Endothelial cell (in vitro differentiated cells): ENCODE results near the gene UBL4A. TPM values are rescaled to one million over a fixed set of nuclear protein-coding genes. Genes with fewer than 3 reads are reported as not detected.

Experiments used
- DNase-seq: peaks from one replicate; pipeline ENCODE4 v3.0.0; 2021; ENCODE audit warnings: low spot score
- H3K27ac Mint-ChIP-seq: one replicate; pipeline ENCODE4 v1.8.0; 2021; ENCODE audit warnings: mixed read lengths, inconsistent platforms; ENCODE audit not compliant: unreplicated experiment
- H3K27me3 Mint-ChIP-seq: one replicate; pipeline ENCODE4 v1.8.0; 2021; ENCODE audit warnings: mild to moderate bottlenecking, moderate library complexity, mixed read lengths, inconsistent platforms; ENCODE audit not compliant: unreplicated experiment
- H3K36me3 Mint-ChIP-seq: one replicate; pipeline ENCODE4 v1.8.0; 2021; ENCODE audit warnings: mild to moderate bottlenecking, low read depth, mixed read lengths, inconsistent platforms; ENCODE audit not compliant: unreplicated experiment
- H3K4me1 Mint-ChIP-seq: one replicate; pipeline ENCODE4 v1.8.0; 2021; ENCODE audit warnings: mild to moderate bottlenecking, mixed read lengths, inconsistent platforms; ENCODE audit not compliant: unreplicated experiment
- H3K4me3 Mint-ChIP-seq: one replicate; pipeline ENCODE4 v1.8.0; 2021; ENCODE audit warnings: mild to moderate bottlenecking, mixed read lengths, inconsistent platforms; ENCODE audit not compliant: unreplicated experiment
- H3K9me3 Mint-ChIP-seq: one replicate; pipeline ENCODE4 v1.8.0; 2021; ENCODE audit warnings: mixed read lengths, inconsistent platforms; ENCODE audit not compliant: unreplicated experiment
- CTCF ChIP-seq: fragments of 200-600 bp; sonication (generic); IDR thresholded peaks from one replicate; pipeline ENCODE4 v1.5.0; 2021; ENCODE audit warnings: antibody characterized with exemption; ENCODE audit not compliant: unreplicated experiment
- total RNA-seq: library from RNA; stranded (reverse); fragmentation: NEBNext Ultra II Directional; extraction: Animal tissue kit (Norgen Biotek cat#: 25700); gene quantifications from one replicate; pipeline ENCODE4 v1.2.1, GENCODE V29; 2021; ENCODE audit not compliant: unreplicated experiment

Gene UBL4A
- total RNA-seq, 1 donor from 2014 or later, result 16.8 TPM

DNA sequence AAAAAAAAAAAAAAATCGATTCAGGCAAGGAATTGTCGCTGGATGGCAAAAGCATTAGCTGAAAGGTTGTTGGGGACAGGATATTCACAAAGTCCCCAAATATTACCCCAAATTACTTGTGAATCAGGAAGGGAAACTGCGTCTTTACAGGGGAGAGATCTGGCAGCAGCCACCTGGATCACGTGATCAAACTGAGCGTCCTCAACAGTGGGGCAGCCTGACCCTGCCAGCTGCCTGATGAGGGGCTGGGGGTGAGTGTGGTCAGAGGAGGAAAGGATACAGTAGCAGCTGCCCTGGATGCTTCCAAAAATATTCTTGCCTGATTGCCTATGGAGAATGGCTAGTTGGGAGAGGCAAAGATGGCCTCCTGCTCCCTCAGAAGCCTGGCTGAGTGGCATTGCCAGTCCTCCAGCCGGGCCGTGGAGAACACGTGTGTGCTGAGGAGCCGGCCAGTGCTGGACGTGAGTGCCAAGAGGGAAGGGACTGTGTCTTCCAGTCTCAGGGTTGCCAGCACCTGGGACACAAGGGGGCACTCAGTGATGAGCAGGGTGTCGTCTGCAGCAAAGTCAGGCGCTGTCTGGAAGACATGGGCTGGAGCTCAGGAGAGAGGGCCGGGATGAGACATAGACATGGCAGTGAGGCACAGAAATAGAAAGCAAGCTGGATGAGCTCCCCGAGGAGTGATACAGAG is 4.4 kb downstream of the UBL4A start:
- no peak for DNase-seq
- Mint-ChIP-seq H3K9me3 (no peaks in the 10 kb centered on the region), H3K27ac (no peak overlapping the region), H3K36me3 (no peaks in the 10 kb centered on the region), H3K27me3 (no peaks in the 10 kb centered on the region), H3K4me3 (no peak overlapping the region), H3K4me1 (peaks cover 5% of the 10 kb centered on the region)
- no peak for TF ChIP-seq CTCF

DNA sequence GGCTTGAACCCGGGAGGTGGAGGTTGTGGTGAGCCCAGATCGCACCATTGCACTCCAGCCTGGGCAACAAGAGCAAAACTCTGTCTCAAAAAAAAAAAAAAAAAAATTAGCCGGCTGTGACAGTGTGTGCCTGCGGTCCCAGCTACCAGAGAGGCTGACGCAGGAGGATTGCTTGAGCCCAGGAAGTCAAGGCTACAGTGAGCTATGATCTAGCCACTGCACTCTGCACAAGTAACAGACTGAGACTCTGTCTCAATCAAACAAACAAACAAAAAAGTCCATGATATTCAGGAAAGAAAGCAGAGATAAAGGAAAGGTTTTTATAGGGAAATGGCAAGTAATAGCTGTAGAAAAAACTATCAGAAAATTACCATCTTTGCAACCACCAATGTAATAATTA is 5.2 kb downstream of the UBL4A start:
- TF ChIP-seq CTCF, result no peak
- DNase-seq, result no peak
- H3K4me3 Mint-ChIP-seq, result no peak overlapping the region
- no peaks in the 10 kb centered on the region for H3K9me3 Mint-ChIP-seq
- H3K36me3 Mint-ChIP-seq, result no peaks in the 10 kb centered on the region
- H3K27ac Mint-ChIP-seq, result no peak overlapping the region
- H3K4me1 Mint-ChIP-seq, result peaks cover 5% of the 10 kb centered on the region
- H3K27me3 Mint-ChIP-seq, result no peaks in the 10 kb centered on the region

GRCh38 chrX:154478728-154479622 is 7.4 kb downstream of the UBL4A start, which contains the start of gene LAGE3:
Gene LAGE3 (minus strand): TSS chrX:154479281. CDS start chrX:154478915, 366 bp downstream.
- peak; percentile 94 for DNase-seq
- peaks cover 2% of the 10 kb centered on the region for H3K27me3 Mint-ChIP-seq
- no peaks in the 10 kb centered on the region for H3K9me3 Mint-ChIP-seq
- peaks cover 5% of the 10 kb centered on the region for H3K4me1 Mint-ChIP-seq
- no peak for TF ChIP-seq CTCF
- H3K4me3 Mint-ChIP-seq, result peak within 1 kb of the TSS; percentile 86
- H3K27ac Mint-ChIP-seq, result no peak within 1 kb of the TSS
- no peaks in the 10 kb centered on the region for H3K36me3 Mint-ChIP-seq

- DNase-seq, result no peak
- Mint-ChIP-seq H3K36me3 (peaks cover 4% of the 10 kb centered on the region), H3K4me1 (no peaks in the 10 kb centered on the region), H3K27ac (no peak overlapping the region), H3K4me3 (peak overlapping the region; percentile 86), H3K9me3 (no peaks in the 10 kb centered on the region), H3K27me3 (peaks cover 2% of the 10 kb centered on the region)
- TF ChIP-seq CTCF, result no peak
Measured at GRCh38 chrX:154477891-154478477, 8.4 kb downstream of the UBL4A start.
